Raji (cell line): Measurements from ENCODE around the gene SRGAP1.

Experiments used
- POLR2A ChIP-seq: IDR thresholded peaks from 2 replicates; pipeline ENCODE4 v1.6.1; 2011; ENCODE audit warnings: low read depth, low read length, control low read depth; ENCODE audit not compliant: insufficient read depth

Gene SRGAP1

GRCh38 chr12:64170730-64171129, 326.2 kb downstream of the SRGAP1 start:
- TF ChIP-seq POLR2A: no peak

- TF ChIP-seq POLR2A: no peak
Measured at GRCh38 chr12:64171715-64172114, 327.2 kb downstream of the SRGAP1 start.

- TF ChIP-seq POLR2A: no peak
Measured at GRCh38 chr12:64172143-64172970, 327.9 kb downstream of the SRGAP1 start.

GRCh38 chr12:64173456-64173855, 329.0 kb downstream of the SRGAP1 start:
- TF ChIP-seq POLR2A: no peak

- no peak for TF ChIP-seq POLR2A
Measured at GRCh38 chr12:64175254-64175945, 330.9 kb downstream of the SRGAP1 start.

- no peak for TF ChIP-seq POLR2A
Measured at GRCh38 chr12:64177001-64177400, 332.5 kb downstream of the SRGAP1 start.

- TF ChIP-seq POLR2A: no peak
Measured at GRCh38 chr12:64178122-64178521, 333.6 kb downstream of the SRGAP1 start.

GRCh38 chr12:64180951-64181350, 336.5 kb downstream of the SRGAP1 start:
- no peak for TF ChIP-seq POLR2A

GRCh38 chr12:64181430-64182291, 337.2 kb downstream of the SRGAP1 start:
- no peak for TF ChIP-seq POLR2A

GRCh38 chr12:64184216-64184615, 339.7 kb downstream of the SRGAP1 start:
- TF ChIP-seq POLR2A: no peak

- no peak for TF ChIP-seq POLR2A
Measured at GRCh38 chr12:64186789-64187188, 342.3 kb downstream of the SRGAP1 start.

GRCh38 chr12:64187370-64187769, 342.9 kb downstream of the SRGAP1 start:
- TF ChIP-seq POLR2A: no peak

- TF ChIP-seq POLR2A: no peak
Measured at GRCh38 chr12:64187794-64188193, 343.3 kb downstream of the SRGAP1 start.

GRCh38 chr12:64189530-64189929, 345.0 kb downstream of the SRGAP1 start:
- TF ChIP-seq POLR2A: no peak

GRCh38 chr12:64190140-64190539, 345.6 kb downstream of the SRGAP1 start:
- no peak for TF ChIP-seq POLR2A
